HepG2 (cell line): ENCODE data around the gene KMT2D. TPM values are rescaled to one million over a fixed set of nuclear protein-coding genes. Genes with fewer than 3 reads are reported as not detected.

Experiments used
- ASH2L ChIP-seq: fragments of 300-600, 200-600 bp; sonication (generic); IDR thresholded peaks from 2 replicates; pipeline ENCODE4 v1.7.0; 2017; ENCODE audit warnings: low read depth, mild to moderate bottlenecking, moderate library complexity, mixed read lengths, low read length; ENCODE audit not compliant: insufficient read length
- ATF7 ChIP-seq, 2 experiments: fragments of 450-650 bp in 1 of 2; sonication (generic) in 1 of 2; formaldehyde crosslinking in 1 of 2; IDR thresholded peaks; 2 replicates each; pipeline versions ENCODE4 v1.4.0 to v1.6.1; 2016 to 2020; ENCODE audit warnings: antibody characterized with exemption in 1 of 2, mild to moderate bottlenecking in 1 of 2, missing genetic modification reagents in 1 of 2
- BATF2 ChIP-seq: sonication (generic); formaldehyde crosslinking; IDR thresholded peaks from 2 replicates; pipeline ENCODE4 v1.8.0; 2022; ENCODE audit warnings: mild to moderate bottlenecking, missing genetic modification reagents, moderate library complexity
- BCL3 ChIP-seq: sonication (generic); formaldehyde crosslinking; IDR thresholded peaks from 2 replicates; pipeline ENCODE4 v1.5.1; 2020; ENCODE audit warnings: mild to moderate bottlenecking, missing genetic modification reagents, moderate library complexity
- BRD4 ChIP-seq: sonication (generic); formaldehyde crosslinking; IDR thresholded peaks from 2 replicates; pipeline ENCODE4 v1.4.0; 2020; ENCODE audit warnings: missing genetic modification reagents
- FOXK1 ChIP-seq: sonication (generic); formaldehyde crosslinking; IDR thresholded peaks from 2 replicates; pipeline ENCODE4 v1.4.0; 2020; ENCODE audit warnings: low read depth, missing genetic modification reagents, borderline replicate concordance
- HOXA9 ChIP-seq: sonication (generic); formaldehyde crosslinking; IDR thresholded peaks from 2 replicates; pipeline ENCODE4 v1.8.1; 2022; ENCODE audit warnings: missing genetic modification reagents, mild to moderate bottlenecking, moderate library complexity, borderline replicate concordance
- JUN ChIP-seq: sonication (generic); formaldehyde crosslinking; IDR thresholded peaks from 2 replicates; pipeline ENCODE4 v1.4.0; 2020; ENCODE audit warnings: mild to moderate bottlenecking, missing genetic modification reagents
- KLF15 ChIP-seq: sonication (generic); formaldehyde crosslinking; IDR thresholded peaks from 2 replicates; pipeline ENCODE4 v1.8.1; 2023; ENCODE audit warnings: borderline replicate concordance, mild to moderate bottlenecking, inconsistent platforms, missing genetic modification reagents, mixed read lengths
- RARG ChIP-seq: sonication (generic); formaldehyde crosslinking; IDR thresholded peaks from 2 replicates; pipeline ENCODE4 v1.4.0; 2020; ENCODE audit warnings: low read depth, mild to moderate bottlenecking, missing genetic modification reagents
- REPIN1 ChIP-seq: sonication (generic); formaldehyde crosslinking; IDR thresholded peaks from 2 replicates; pipeline ENCODE4 v1.8.0; 2022; ENCODE audit warnings: missing genetic modification reagents, low read depth, mild to moderate bottlenecking, borderline replicate concordance
- U2AF1 ChIP-seq: fragments of 200-400 bp; formaldehyde crosslinking; optimal IDR thresholded peaks from 2 replicates; pipeline ENCODE3; 2017; ENCODE audit warnings: mild to moderate bottlenecking, low read depth, low read length
- ZBTB20 ChIP-seq: sonication (generic); formaldehyde crosslinking; IDR thresholded peaks from 2 replicates; pipeline ENCODE4 v1.8.1; 2023; ENCODE audit warnings: missing genetic modification reagents, low read depth, mild to moderate bottlenecking, borderline replicate concordance
- ZNF124 ChIP-seq: sonication (generic); formaldehyde crosslinking; IDR thresholded peaks from 2 replicates; pipeline ENCODE4 v1.4.0; 2020; ENCODE audit warnings: missing genetic modification reagents
- ZNF598 ChIP-seq: sonication (generic); formaldehyde crosslinking; IDR thresholded peaks from 2 replicates; pipeline ENCODE4 v1.5.1; 2020; ENCODE audit warnings: mild to moderate bottlenecking, missing genetic modification reagents, borderline replicate concordance
- ZNF761 ChIP-seq: sonication (generic); formaldehyde crosslinking; conservative IDR thresholded peaks from 2 replicates; pipeline ENCODE4 v1.4.0; 2020; ENCODE audit warnings: mild to moderate bottlenecking, missing genetic modification reagents
- ZNF788 ChIP-seq: sonication (generic); formaldehyde crosslinking; IDR thresholded peaks from 2 replicates; pipeline ENCODE4 v1.5.0; 2020; ENCODE audit warnings: mild to moderate bottlenecking, missing genetic modification reagents, borderline replicate concordance
- ZSCAN31 ChIP-seq: sonication (generic); formaldehyde crosslinking; IDR thresholded peaks from 2 replicates; pipeline ENCODE4 v1.5.0; 2020; ENCODE audit warnings: low read depth, mild to moderate bottlenecking, missing genetic modification reagents
- polyA plus RNA-seq, 8 experiments: library from polyadenylated mRNA; depleted of rRNA in 3 of 8; stranded (reverse) in 7 of 8; unstranded in 1 of 8; fragments of >200 nt; fragmentation: Illumina TruSeq in 4 of 8; extraction: Trizol in 4 of 8; gene quantifications; 2 replicates each; pipeline versions ENCODE4 v1.2.1 to v1.2.3, GENCODE V29; 2011 to 2016; ENCODE audit warnings: low read depth in 4 of 8, missing spikeins in 1 of 8, mixed read lengths in 1 of 8; ENCODE audit not compliant: insufficient read depth in 1 of 8
- total RNA-seq, 5 experiments: library from RNA; depleted of rRNA; stranded (reverse); fragments of >200 nt; fragmentation: Illumina TruSeq; extraction: Trizol; gene quantifications; 2 replicates each; pipeline ENCODE4 v1.2.3, GENCODE V29; 2016; ENCODE audit warnings: low read depth in 1 of 5
- TF ChIP-seq, protein P1 (sequence below): sonication (generic); formaldehyde crosslinking; IDR thresholded peaks from 2 replicates; pipeline ENCODE4 v1.4.0; 2020; ENCODE audit warnings: missing genetic modification reagents, mild to moderate bottlenecking, borderline replicate concordance
- TF ChIP-seq, protein P2 (sequence below): sonication (generic); formaldehyde crosslinking; IDR thresholded peaks from 2 replicates; pipeline ENCODE4 v1.8.0; 2023; ENCODE audit warnings: mild to moderate bottlenecking, missing genetic modification reagents

Gene KMT2D
- total and polyA plus RNA-seq, 2 of the 13 experiments (the other 11 are each of a cell fraction or from before 2014, with no cell fraction given): 8.1 to 10.4 TPM

- TF ChIP-seq REPIN1 (CRISPR knock-in tag): peak; percentile 84
- peak; percentile 83 for TF ChIP-seq U2AF1
- no peak for TF ChIP-seq ATF7 (IDR thresholded peaks at IDR 0.05)
- no peak for TF ChIP-seq ATF7 (CRISPR knock-in tag; IDR thresholded peaks at IDR 0.05)
- TF ChIP-seq ZBTB20 (CRISPR knock-in tag): peak; percentile 67; the same call in 1 of the 2 replicates
- TF ChIP-seq ASH2L: peak; percentile 98
- TF ChIP-seq, protein P1, sequence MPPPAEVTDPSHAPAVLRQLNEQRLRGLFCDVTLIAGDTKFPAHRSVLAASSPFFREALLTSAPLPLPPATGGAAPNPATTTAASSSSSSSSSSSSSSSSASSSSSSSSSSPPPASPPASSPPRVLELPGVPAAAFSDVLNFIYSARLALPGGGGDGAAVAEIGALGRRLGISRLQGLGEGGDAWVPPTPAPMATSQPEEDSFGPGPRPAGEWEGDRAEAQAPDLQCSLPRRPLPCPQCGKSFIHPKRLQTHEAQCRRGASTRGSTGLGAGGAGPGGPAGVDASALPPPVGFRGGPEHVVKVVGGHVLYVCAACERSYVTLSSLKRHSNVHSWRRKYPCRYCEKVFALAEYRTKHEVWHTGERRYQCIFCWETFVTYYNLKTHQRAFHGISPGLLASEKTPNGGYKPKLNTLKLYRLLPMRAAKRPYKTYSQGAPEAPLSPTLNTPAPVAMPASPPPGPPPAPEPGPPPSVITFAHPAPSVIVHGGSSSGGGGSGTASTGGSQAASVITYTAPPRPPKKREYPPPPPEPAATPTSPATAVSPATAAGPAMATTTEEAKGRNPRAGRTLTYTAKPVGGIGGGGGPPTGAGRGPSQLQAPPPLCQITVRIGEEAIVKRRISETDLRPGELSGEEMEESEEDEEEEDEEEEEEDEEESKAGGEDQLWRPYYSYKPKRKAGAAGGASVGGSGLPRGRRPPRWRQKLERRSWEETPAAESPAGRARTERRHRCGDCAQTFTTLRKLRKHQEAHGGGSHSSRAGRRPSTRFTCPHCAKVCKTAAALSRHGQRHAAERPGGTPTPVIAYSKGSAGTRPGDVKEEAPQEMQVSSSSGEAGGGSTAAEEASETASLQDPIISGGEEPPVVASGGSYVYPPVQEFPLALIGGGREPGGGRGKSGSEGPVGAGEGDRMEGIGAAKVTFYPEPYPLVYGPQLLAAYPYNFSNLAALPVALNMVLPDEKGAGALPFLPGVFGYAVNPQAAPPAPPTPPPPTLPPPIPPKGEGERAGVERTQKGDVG (CRISPR knock-in tag): peak; percentile 92; the same call in 1 of the 2 replicates
- peak; percentile 92 for TF ChIP-seq ZSCAN31 (CRISPR knock-in tag)
- peak; percentile 69; the same call in 1 of the 2 replicates for TF ChIP-seq FOXK1 (CRISPR knock-in tag)
- 0 out of 2 replicates have a peak, but pooled peaks have one; percentile 52 for TF ChIP-seq ZNF124
- TF ChIP-seq, protein P2, sequence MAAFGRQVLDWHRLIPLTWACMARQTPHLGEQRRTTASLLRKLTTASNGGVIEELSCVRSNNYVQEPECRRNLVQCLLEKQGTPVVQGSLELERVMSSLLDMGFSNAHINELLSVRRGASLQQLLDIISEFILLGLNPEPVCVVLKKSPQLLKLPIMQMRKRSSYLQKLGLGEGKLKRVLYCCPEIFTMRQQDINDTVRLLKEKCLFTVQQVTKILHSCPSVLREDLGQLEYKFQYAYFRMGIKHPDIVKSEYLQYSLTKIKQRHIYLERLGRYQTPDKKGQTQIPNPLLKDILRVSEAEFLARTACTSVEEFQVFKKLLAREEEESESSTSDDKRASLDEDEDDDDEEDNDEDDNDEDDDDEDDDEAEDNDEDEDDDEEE (CRISPR knock-in tag): peak; percentile 75; the same call in 1 of the 2 replicates
- peak; percentile 75 for TF ChIP-seq HOXA9 (CRISPR knock-in tag)
- TF ChIP-seq BCL3 (CRISPR knock-in tag): peak; percentile 86; the same call in 1 of the 2 replicates
- TF ChIP-seq ZNF598: peak; percentile 90; the same call in 1 of the 2 replicates
- TF ChIP-seq ZNF788: peak; percentile 94
- TF ChIP-seq KLF15: 0 out of 2 replicates have a peak, but pooled peaks have one; percentile 20
- peak; percentile 90 for TF ChIP-seq BRD4 (CRISPR knock-in tag)
- peak; percentile 47; the same call in 1 of the 2 replicates for TF ChIP-seq JUN (CRISPR knock-in tag)
- no peak for TF ChIP-seq RARG (CRISPR knock-in tag)
- TF ChIP-seq ZNF761 (CRISPR knock-in tag): no peak; the same call in 1 of the 2 replicates
- peak; percentile 69 for TF ChIP-seq BATF2 (CRISPR knock-in tag)
Observed at GRCh38 chr12:49060237-49061156, at the start of gene KMT2D (continued).
